Hepatocyte (in vitro differentiated cells): ENCODE results near the gene ANKS1B. TPM values are rescaled to one million over a fixed set of nuclear protein-coding genes. Genes with fewer than 3 reads are reported as not detected.

Experiments
- DNase-seq: peaks from one replicate; pipeline ENCODE4 v3.0.0-alpha.2; 2016; ENCODE audit warnings: low spot score
- H2AFZ ChIP-seq: fragments of 200-600 bp; sonication (generic); 2 replicates; pipeline ENCODE4 v1.6.0; 2016; ENCODE audit warnings: antibody characterized with exemption, mild to moderate bottlenecking
- H3K27ac ChIP-seq: fragments of 200-600 bp; sonication (generic); 2 replicates; pipeline ENCODE4 v1.5.1; 2016; ENCODE audit warnings: mild to moderate bottlenecking
- H3K27me3 ChIP-seq: fragments of 200-600 bp; sonication (generic); 2 replicates; pipeline ENCODE4 v1.6.1; 2016
- H3K36me3 ChIP-seq: fragments of 200-600 bp; sonication (generic); replicated peaks from 2 replicates; pipeline ENCODE4 v1.5.1; 2016; ENCODE audit warnings: low read depth; ENCODE audit not compliant: insufficient read depth
- H3K4me1 ChIP-seq: fragments of 200-600 bp; sonication (generic); 2 replicates; pipeline ENCODE4 v1.5.1; 2016; ENCODE audit warnings: mild to moderate bottlenecking, moderate library complexity; ENCODE audit not compliant: insufficient read depth
- H3K4me2 ChIP-seq: fragments of 200-600 bp; sonication (generic); 2 replicates; pipeline ENCODE4 v1.6.0; 2016
- H3K4me3 ChIP-seq: fragments of 200-600 bp; sonication (generic); 2 replicates; pipeline ENCODE4 v1.5.1; 2016; ENCODE audit warnings: mild to moderate bottlenecking
- H3K79me2 ChIP-seq: fragments of 200-600 bp; sonication (generic); 2 replicates; pipeline ENCODE4 v1.6.0; 2017; ENCODE audit warnings: mild to moderate bottlenecking
- H3K9me2 ChIP-seq: fragments of 200-600 bp; sonication (generic); replicated peaks from 2 replicates; pipeline ENCODE4 v1.6.0; 2017; ENCODE audit warnings: mild to moderate bottlenecking; ENCODE audit not compliant: insufficient read depth
- H3K9me3 ChIP-seq: fragments of 200-600 bp; sonication (generic); 2 replicates; pipeline ENCODE4 v1.5.1; 2016; ENCODE audit warnings: low read depth, mild to moderate bottlenecking
- H4K20me1 ChIP-seq: fragments of 200-600 bp; sonication (generic); 2 replicates; pipeline ENCODE4 v1.6.0; 2016; ENCODE audit warnings: mild to moderate bottlenecking; ENCODE audit not compliant: insufficient read depth, poor library complexity, severe bottlenecking
- EZH2 ChIP-seq: fragments of 200-600 bp; sonication (generic); IDR thresholded peaks from 2 replicates; pipeline ENCODE4 v1.6.1; 2016; ENCODE audit warnings: antibody characterized with exemption, mild to moderate bottlenecking, borderline replicate concordance
- EZH2phosphoT487 ChIP-seq: fragments of 200-600 bp; sonication (generic); IDR thresholded peaks from one replicate; pipeline ENCODE4 v1.6.1; 2018; ENCODE audit warnings: antibody characterized with exemption, mild to moderate bottlenecking, low read depth, moderate library complexity; ENCODE audit not compliant: unreplicated experiment, severe bottlenecking
- WGBS: methylation state at CpG from one replicate; pipeline ENCODE4 v1.1.6; 2016; ENCODE audit warnings: low lambda C conversion rate; ENCODE audit errors: missing lambda C conversion rate; 5-methylcytosine and 5-hydroxymethylcytosine counted together
- polyA plus RNA-seq: library from polyadenylated mRNA; unstranded; fragments of >200 nt; fragmentation: Nextera tagmentation; extraction: Ambion mirVana; gene quantifications from 2 replicates; pipeline ENCODE4 v1.2.1, GENCODE V29; 2016
- total RNA-seq: library from RNA; depleted of rRNA; stranded (reverse); fragments of >200 nt; gene quantifications from 2 replicates; pipeline ENCODE4 v1.2.3, GENCODE V29; 2014
- TF ChIP-seq, protein P1 (sequence below): fragments of 200-600 bp; sonication (generic); IDR thresholded peaks from 2 replicates; pipeline ENCODE4 v1.5.1; 2016; ENCODE audit warnings: antibody characterized with exemption, mild to moderate bottlenecking; ENCODE audit not compliant: poor library complexity

The ANKS1B gene
- total and polyA plus RNA-seq, 2 experiments from 2014 or later: 1.6 to 2.2 TPM

DNA sequence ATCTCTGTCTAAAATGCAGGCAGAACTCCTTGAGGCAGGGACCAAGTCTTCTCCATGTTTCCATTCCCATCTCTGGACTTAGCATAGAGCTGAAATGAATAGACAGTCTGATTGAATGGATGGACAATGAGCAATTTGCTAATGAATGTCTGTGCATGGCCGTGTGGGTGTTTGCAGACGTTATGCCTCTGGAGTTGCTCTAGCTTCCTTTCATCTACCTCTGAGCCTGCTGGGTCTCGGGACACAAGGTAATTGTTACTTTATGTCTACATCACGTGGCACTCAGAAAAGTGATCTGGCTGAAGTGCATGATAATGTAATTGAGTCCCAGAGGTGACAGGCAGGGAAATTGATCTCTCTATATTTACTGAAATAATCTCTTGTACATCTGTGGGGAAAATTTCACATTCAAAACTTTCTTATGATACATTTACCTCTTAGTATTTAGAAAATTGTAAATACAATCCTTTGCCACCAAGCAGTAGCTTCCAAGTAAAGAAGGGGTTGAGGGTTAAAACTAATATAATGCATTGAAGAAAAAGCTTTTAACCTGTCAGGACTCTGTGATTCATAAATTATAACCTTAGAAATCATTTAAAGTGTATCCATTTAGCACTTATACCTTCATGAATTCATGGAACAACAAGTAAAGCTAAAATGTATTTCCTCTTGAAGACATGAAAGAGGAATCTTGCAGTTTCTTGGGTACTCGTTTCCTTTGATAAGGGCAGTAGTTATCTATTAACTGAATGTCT lies 915.6 kb downstream of the ANKS1B start:
- no peak overlapping the region for H3K4me3 ChIP-seq
- H3K36me3 ChIP-seq: no peaks in the 10 kb centered on the region
- no peak overlapping the region for H2AFZ ChIP-seq
- H3K27ac ChIP-seq: no peak overlapping the region
- no peaks in the 10 kb centered on the region for H3K27me3 ChIP-seq
- H3K79me2 ChIP-seq: no peaks in the 10 kb centered on the region
- no peaks in the 10 kb centered on the region for H3K4me1 ChIP-seq
- DNase-seq: no peak
- TF ChIP-seq, protein P1, sequence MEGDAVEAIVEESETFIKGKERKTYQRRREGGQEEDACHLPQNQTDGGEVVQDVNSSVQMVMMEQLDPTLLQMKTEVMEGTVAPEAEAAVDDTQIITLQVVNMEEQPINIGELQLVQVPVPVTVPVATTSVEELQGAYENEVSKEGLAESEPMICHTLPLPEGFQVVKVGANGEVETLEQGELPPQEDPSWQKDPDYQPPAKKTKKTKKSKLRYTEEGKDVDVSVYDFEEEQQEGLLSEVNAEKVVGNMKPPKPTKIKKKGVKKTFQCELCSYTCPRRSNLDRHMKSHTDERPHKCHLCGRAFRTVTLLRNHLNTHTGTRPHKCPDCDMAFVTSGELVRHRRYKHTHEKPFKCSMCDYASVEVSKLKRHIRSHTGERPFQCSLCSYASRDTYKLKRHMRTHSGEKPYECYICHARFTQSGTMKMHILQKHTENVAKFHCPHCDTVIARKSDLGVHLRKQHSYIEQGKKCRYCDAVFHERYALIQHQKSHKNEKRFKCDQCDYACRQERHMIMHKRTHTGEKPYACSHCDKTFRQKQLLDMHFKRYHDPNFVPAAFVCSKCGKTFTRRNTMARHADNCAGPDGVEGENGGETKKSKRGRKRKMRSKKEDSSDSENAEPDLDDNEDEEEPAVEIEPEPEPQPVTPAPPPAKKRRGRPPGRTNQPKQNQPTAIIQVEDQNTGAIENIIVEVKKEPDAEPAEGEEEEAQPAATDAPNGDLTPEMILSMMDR: no peak
- TF ChIP-seq EZH2: no peak
- no peak for TF ChIP-seq EZH2phosphoT487
- H3K9me2 ChIP-seq: no peaks in the 10 kb centered on the region
- H3K9me3 ChIP-seq: no peaks in the 10 kb centered on the region
- 39% methylated on average over 5 of the region's 5 CpGs for WGBS
- no peak overlapping the region for H3K4me2 ChIP-seq
- H4K20me1 ChIP-seq: no peaks in the 10 kb centered on the region

GRCh38 chr12:99067171-99067785 lies 917.5 kb downstream of the ANKS1B start:
- Histone ChIP-seq H4K20me1 (no peaks in the 10 kb centered on the region), H3K4me2 (no peak overlapping the region), H3K36me3 (no peaks in the 10 kb centered on the region), H3K4me1 (no peaks in the 10 kb centered on the region), H3K27me3 (no peaks in the 10 kb centered on the region), H3K27ac (no peak overlapping the region), H2AFZ (no peak overlapping the region), H3K79me2 (no peaks in the 10 kb centered on the region), H3K9me3 (no peaks in the 10 kb centered on the region), H3K4me3 (no peak overlapping the region), H3K9me2 (no peaks in the 10 kb centered on the region)
- WGBS: 96% methylated on average over 1 of the region's 1 CpG
- DNase-seq: no peak
- TF ChIP-seq, protein P1: no peak
- TF ChIP-seq EZH2 (no peak), EZH2phosphoT487 (no peak)

DNA sequence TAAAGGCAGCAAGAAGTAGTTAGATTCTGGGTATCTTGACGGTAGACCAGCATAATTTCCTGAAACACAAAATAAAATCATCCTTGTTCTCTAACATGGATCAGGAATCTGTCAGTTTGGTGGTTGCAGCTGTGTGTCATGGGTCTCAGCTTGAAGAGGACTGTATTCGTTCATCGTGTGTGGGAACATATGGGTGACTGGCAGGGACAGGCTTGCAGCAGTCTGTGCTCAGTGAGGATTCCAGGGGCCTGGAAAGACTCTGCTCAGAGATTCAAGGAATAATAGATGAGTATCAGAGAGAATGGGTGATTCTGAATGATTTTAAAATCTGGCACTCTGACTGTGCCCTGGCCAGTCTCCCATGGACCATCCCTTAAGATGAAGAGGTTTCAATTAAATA lies 918.0 kb downstream of the ANKS1B start:
- 93% methylated on average over 3 of the region's 3 CpGs for WGBS
- Histone ChIP-seq H3K9me2 (no peaks in the 10 kb centered on the region), H3K27me3 (no peaks in the 10 kb centered on the region), H2AFZ (no peak overlapping the region), H3K79me2 (no peaks in the 10 kb centered on the region), H3K27ac (no peak overlapping the region), H4K20me1 (no peaks in the 10 kb centered on the region), H3K4me1 (no peaks in the 10 kb centered on the region), H3K4me2 (no peak overlapping the region), H3K9me3 (no peaks in the 10 kb centered on the region), H3K36me3 (no peaks in the 10 kb centered on the region), H3K4me3 (no peak overlapping the region)
- no peak for TF ChIP-seq EZH2phosphoT487
- TF ChIP-seq EZH2: no peak
- TF ChIP-seq, protein P1: no peak
- DNase-seq: no peak
